ENCODE measurements around the gene CDKN1C. TPM values are rescaled to one million over a fixed set of nuclear protein-coding genes. Genes with fewer than 3 reads are reported as not detected.

The CDKN1C gene
- total RNA-seq, 1 experiment from 2014 or later: 15.4 TPM

GRCh38 chr11:2878782-2879181 is 6.8 kb downstream of the CDKN1C start:
- Histone ChIP-seq H4K91ac (ENCODE audit: insufficient read length, low read depth, low read length) (no peak overlapping the region), H3K18ac (ENCODE audit: insufficient read length, low read depth, low read length) (no peak overlapping the region), H3K4ac (ENCODE audit: low read depth, low read length) (no peak overlapping the region), H3T11ph (ENCODE audit: low read length) (no peak overlapping the region), H3K79me1 (ENCODE audit: insufficient read depth, low read depth, low read length, poor library complexity, severe bottlenecking) (no peaks in the 10 kb centered on the region), H3K14ac (ENCODE audit: insufficient read depth, low read length) (no peak overlapping the region), H3K27me3 (ENCODE audit: insufficient read depth, low read length) (peaks cover 11% of the 10 kb centered on the region), H3K27ac (ENCODE audit: insufficient read length, low read depth, low read length) (no peak overlapping the region), H3K79me2 (ENCODE audit: insufficient read depth, low read length) (no peaks in the 10 kb centered on the region), H3K9me3 (ENCODE audit: control insufficient read depth, low read depth, low read length) (no peaks in the 10 kb centered on the region), H4K8ac (replicated peaks; ENCODE audit: insufficient read length, low read depth, low read length) (no peak overlapping the region), H3K9ac (ENCODE audit: extremely low read depth, insufficient read length, low read length) (no peak overlapping the region), H3K56ac (ENCODE audit: insufficient read length, low read depth, low read length) (no peak overlapping the region), H3K23ac (ENCODE audit: insufficient read length, low read depth, low read length) (no peak overlapping the region), H2BK15ac (ENCODE audit: low read depth, low read length) (no peak overlapping the region), H4K20me1 (ENCODE audit: control insufficient read depth, insufficient read depth, insufficient read length) (no peaks in the 10 kb centered on the region), H2BK20ac (ENCODE audit: low read depth, low read length, poor library complexity, severe bottlenecking) (no peak overlapping the region), H2BK120ac (ENCODE audit: low read depth, low read length, poor library complexity, severe bottlenecking) (no peak overlapping the region), H4K5ac (ENCODE audit: insufficient read length, low read depth, low read length) (no peak overlapping the region), H2AFZ (ENCODE audit: low read length) (no peak overlapping the region), H2BK5ac (ENCODE audit: insufficient read length, low read length) (no peak overlapping the region), H3K4me2 (ENCODE audit: insufficient read depth, insufficient read length, low read length) (no peak overlapping the region), H3K4me1 (ENCODE audit: insufficient read depth, low read length) (no peaks in the 10 kb centered on the region; the same call in 1 of the 2 replicates), H2AK5ac (ENCODE audit: insufficient read length, low read length) (no peak overlapping the region), H3K23me2 (ENCODE audit: insufficient read length, low read depth, low read length, poor library complexity, severe bottlenecking) (no peaks in the 10 kb centered on the region), H2BK12ac (ENCODE audit: insufficient read length, low read depth, low read length) (no peak overlapping the region)
- no CpG with 5 or more reads among the region's 8 CpGs for WGBS (ENCODE audit: extremely low coverage, insufficient read length, low lambda C conversion rate)
- DNase-seq: no peak
- peaks cover 4 to 9% (median 6%) of the 10 kb centered on the region in 3 experiments; a peak in 5 of 7 replicates for H3K36me3 Mint-ChIP-seq (ENCODE audit: insufficient read depth in 1 of 3, low read depth in 3 of 3)
- TF ChIP-seq CTCF (conservative IDR thresholded peaks at IDR 0.05): no peak
- peaks cover 13% of the 10 kb centered on the region in 2 experiments for H3K4me1 Mint-ChIP-seq
- H3K4me3 Mint-ChIP-seq: no peak overlapping the region
- peaks cover 7 to 17% of the 10 kb centered on the region in 2 experiments for H3K9me3 Mint-ChIP-seq
- H3K27ac Mint-ChIP-seq: no peak overlapping the region
- peaks cover 100% of the 10 kb centered on the region for H3K27me3 Mint-ChIP-seq (ENCODE audit: low read depth)
